ENCODE data around the gene RANBP10.

- no peak for TF ChIP-seq EZH2 (IDR thresholded peaks at IDR 0.05; ENCODE audit: borderline replicate concordance, low read length)
- no peak for TF ChIP-seq CTCF (conservative IDR thresholded peaks at IDR 0.05 in 1 of 2, IDR thresholded peaks at IDR 0.05 in 1 of 2; ENCODE audit: extremely low read depth in 1 of 2, insufficient read depth in 1 of 2, low read depth in 1 of 2, low read length in 2 of 2)
Observed at GRCh38 chr16:67697422-67698185, 108.8 kb downstream of the RANBP10 start.
